Activated naive CD4-positive, alpha-beta T cell treated with anti-CD3 and anti-CD28 coated beads for 36 hours (primary cell): ENCODE results near the gene MLLT3. TPM values are rescaled to one million over a fixed set of nuclear protein-coding genes. Genes with fewer than 3 reads are reported as not detected.

Experiments used
- CTCF ChIA-PET: fragments of 350-600 bp; sonication (Branson Sonifier 250); formaldehyde crosslinking; loops from one replicate; lab custom pipeline; 2021; ENCODE audit warnings: antibody characterized with exemption; lab: Charles Lee
- DNase-seq: peaks from one replicate; pipeline ENCODE4 v3.0.0-alpha.2; 2020
- H3K27ac Mint-ChIP-seq: one replicate; pipeline ENCODE4 v1.8.0; 2021; ENCODE audit warnings: mild to moderate bottlenecking, mixed read lengths
- H3K27me3 Mint-ChIP-seq: one replicate; pipeline ENCODE4 v1.8.0; 2021; ENCODE audit warnings: low read depth, mixed read lengths
- H3K36me3 Mint-ChIP-seq: one replicate; pipeline ENCODE4 v1.8.0; 2021; ENCODE audit warnings: low read depth, mixed read lengths
- H3K4me1 Mint-ChIP-seq: one replicate; pipeline ENCODE4 v1.8.0; 2021; ENCODE audit warnings: low read depth, mixed read lengths
- H3K4me3 Mint-ChIP-seq: one replicate; pipeline ENCODE4 v1.8.0; 2021; ENCODE audit warnings: mild to moderate bottlenecking, moderate library complexity, mixed read lengths
- H3K9me3 Mint-ChIP-seq: one replicate; pipeline ENCODE4 v1.8.0; 2021; ENCODE audit warnings: mixed read lengths
- intact Hi-C: fragments of 100-400 bp; cut with micrococcal nuclease; formaldehyde crosslinking; loops from one replicate; pipeline ENCODE4 v1.15.1; 2023
- total RNA-seq, 2 experiments: library from RNA; stranded (reverse); gene quantifications; one replicate each; pipeline ENCODE4 v1.2.3, GENCODE V29; 2021

The MLLT3 gene
- total RNA-seq, 2 experiments from 2014 or later: 44.3 to 51.4 TPM

DNA sequence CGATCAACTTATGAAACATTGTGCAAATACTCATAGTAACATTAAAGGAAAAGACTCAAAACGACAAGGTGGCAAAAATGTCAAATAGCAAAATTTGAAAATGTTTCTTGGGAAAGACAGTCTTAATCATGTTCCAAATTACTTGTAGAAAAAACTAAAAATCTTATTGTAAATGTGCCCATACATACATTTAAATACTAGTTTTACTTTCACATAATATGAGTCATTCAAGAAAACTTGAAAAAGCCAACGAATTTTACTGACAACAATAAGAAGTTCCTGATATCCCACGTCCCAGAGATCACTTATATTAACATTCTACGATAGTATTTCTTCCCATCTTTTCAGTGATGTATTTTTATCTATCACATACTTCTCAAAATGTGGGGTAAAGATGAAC is 13.7 kb downstream of the MLLT3 start:
- Mint-ChIP-seq H3K4me3 (no peak overlapping the region), H3K36me3 (peaks cover 1% of the 10 kb centered on the region), H3K27ac (no peak overlapping the region), H3K9me3 (no peaks in the 10 kb centered on the region), H3K4me1 (peaks cover 71% of the 10 kb centered on the region), H3K27me3 (no peaks in the 10 kb centered on the region)
- intact Hi-C loops: no loop called here
- CTCF ChIA-PET: interaction anchor here (0.6 to 1.6 kb wide), 5 partner anchors 15 to 1485 kb away, joined by 3 to 4 read pairs (median 3); no protein-coding TSS in a partner anchor
- DNase-seq: no peak

DNA sequence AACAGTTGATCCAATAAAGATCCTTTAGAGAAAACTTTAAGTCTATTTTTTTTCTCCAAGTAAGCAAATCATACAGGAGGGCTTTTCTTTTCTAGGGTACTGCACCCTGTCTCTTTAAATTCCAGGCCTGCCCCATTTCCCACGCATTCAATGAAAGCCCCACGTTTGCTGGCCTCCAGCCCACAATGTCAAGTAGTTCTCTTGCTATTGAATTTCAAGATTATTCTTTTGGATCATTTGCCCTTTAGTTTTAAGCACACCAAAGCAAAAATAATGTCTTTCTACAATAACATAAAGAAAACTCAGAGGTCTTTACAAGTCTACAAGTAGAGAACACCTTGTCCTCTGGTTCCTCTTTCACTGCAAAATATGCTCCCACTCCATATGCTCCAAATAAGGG is 15.6 kb downstream of the MLLT3 start:
- H3K4me1 Mint-ChIP-seq: peaks cover 72% of the 10 kb centered on the region
- no peaks in the 10 kb centered on the region for H3K9me3 Mint-ChIP-seq
- DNase-seq: no peak
- peaks cover 1% of the 10 kb centered on the region for H3K36me3 Mint-ChIP-seq
- no peak overlapping the region for H3K27ac Mint-ChIP-seq
- no peak overlapping the region for H3K4me3 Mint-ChIP-seq
- intact Hi-C loops: no loop called here
- CTCF ChIA-PET: interaction anchor here (2.4 kb wide), 1 partner anchor 16 kb away, joined by 10 read pairs; the partner anchor contains the start of gene MLLT3
- H3K27me3 Mint-ChIP-seq: no peaks in the 10 kb centered on the region

DNA sequence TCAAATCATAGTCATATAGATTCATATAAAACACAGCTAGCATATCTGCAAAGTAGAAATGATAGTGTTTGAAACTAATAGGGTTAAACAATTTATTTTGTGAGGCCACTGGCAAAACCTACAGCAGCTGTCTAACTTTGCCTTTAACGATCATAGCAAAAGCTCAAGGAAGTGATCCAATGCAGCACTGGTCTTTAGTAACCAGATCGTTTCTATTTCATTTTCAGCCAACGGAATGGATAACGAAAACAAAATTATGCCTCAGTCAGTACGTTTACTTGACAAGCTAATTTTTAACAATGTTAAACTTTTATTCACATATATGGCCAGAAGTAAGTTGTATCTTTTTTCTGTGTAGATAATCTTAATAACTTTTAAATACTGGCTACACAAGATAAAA is 17.7 kb downstream of the MLLT3 start:
- Mint-ChIP-seq H3K27me3 (no peaks in the 10 kb centered on the region), H3K4me1 (peaks cover 72% of the 10 kb centered on the region), H3K4me3 (peak overlapping the region; percentile 53), H3K27ac (no peak overlapping the region), H3K36me3 (peaks cover 3% of the 10 kb centered on the region), H3K9me3 (no peaks in the 10 kb centered on the region)
- no peak for DNase-seq
- intact Hi-C loops: no loop called here
- CTCF ChIA-PET: interaction anchor here (0.6 to 2.4 kb wide), 7 partner anchors 11 to 95 kb away, joined by 3 to 10 read pairs (median 3); partner anchors contain the start of gene MLLT3

DNA sequence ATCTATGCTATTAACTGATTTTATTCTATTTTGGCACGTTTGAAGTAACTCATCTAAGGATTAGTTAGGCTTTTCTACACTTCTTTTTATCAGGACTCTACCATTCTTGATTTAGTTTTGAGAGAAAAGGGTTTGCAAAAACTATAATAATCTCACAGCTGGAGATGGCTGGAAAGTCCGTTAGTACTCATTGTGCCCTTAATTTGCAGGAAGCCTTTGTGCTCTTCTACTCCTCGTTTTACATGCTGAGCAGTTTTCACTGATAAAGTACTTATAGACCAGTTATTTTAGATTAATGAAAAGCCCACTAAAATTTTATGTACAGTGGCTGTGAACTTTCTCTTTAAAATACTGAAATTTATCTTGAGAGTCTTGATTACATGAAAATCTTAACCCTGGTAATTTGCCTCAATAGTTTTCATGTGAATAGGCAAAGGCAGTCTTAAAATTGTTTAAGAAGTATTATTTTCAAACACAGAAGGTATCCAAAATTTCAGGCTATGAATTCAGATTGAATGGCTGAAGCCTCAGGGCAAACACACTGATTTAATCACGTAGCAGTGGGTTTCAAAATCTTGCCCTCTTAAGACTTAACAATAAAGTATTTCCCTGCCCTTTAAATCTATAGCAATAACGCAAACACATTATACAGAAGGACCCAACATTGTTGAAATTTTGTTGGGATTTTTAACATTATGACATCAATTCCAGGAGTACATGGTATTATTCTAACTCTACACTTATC is 18.6 kb downstream of the MLLT3 start:
- H3K27me3 Mint-ChIP-seq: no peaks in the 10 kb centered on the region
- intact Hi-C loops: loop anchor here (2.0 kb wide), 1 partner anchor 41 kb away; no protein-coding TSS in a partner anchor
- no peak for DNase-seq
- no peak overlapping the region for H3K27ac Mint-ChIP-seq
- no peak overlapping the region for H3K4me3 Mint-ChIP-seq
- peaks cover 3% of the 10 kb centered on the region for H3K36me3 Mint-ChIP-seq
- CTCF ChIA-PET: interaction anchor here (1.1 kb wide), 1 partner anchor 50 kb away, joined by 3 read pairs; no protein-coding TSS in a partner anchor
- peaks cover 72% of the 10 kb centered on the region for H3K4me1 Mint-ChIP-seq
- H3K9me3 Mint-ChIP-seq: no peaks in the 10 kb centered on the region

DNA sequence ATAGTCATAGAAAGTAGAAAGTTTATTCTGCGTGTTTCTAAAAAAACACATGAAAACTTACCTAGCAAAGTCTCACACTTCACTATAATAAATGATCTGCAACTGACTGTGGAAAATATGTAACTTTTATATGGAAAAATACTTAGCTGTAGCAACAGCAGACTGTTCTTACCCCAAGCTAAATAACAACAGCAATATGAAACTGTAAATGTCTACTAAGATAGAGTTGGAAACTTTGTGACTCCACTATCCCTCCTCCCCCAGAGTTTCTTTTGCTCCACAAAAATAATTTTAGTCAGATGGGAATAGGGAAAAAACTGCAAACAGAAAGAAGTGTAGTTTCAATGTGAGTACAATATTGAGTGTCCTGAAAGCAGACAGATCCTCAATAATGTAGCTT is 21.0 kb downstream of the MLLT3 start:
- intact Hi-C loops: no loop called here
- Mint-ChIP-seq H3K4me1 (peaks cover 69% of the 10 kb centered on the region), H3K27ac (no peak overlapping the region), H3K27me3 (no peaks in the 10 kb centered on the region), H3K9me3 (no peaks in the 10 kb centered on the region), H3K4me3 (no peak overlapping the region), H3K36me3 (peaks cover 3% of the 10 kb centered on the region)
- no peak for DNase-seq
- CTCF ChIA-PET: no interaction called here

DNA sequence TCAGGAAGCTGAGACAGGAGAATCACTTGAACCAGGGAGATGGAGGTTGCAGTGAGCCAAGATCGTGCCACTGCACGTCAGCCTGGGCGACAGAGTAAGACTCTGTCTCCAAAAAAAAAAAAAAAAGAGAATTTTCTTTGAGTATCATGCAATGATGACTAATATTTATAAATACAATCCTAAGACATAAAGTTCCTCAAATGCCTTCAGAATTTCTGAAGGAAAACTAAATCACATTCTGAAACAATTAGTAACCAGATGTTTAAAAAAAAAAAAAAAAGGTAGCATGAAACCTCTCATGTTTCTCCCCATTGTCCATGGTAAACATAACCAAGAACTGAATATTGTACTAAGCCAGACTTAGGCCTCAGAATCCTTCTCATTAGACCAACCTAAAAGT is 23.1 kb downstream of the MLLT3 start:
- Mint-ChIP-seq H3K4me1 (peaks cover 72% of the 10 kb centered on the region), H3K27ac (no peak overlapping the region), H3K36me3 (peaks cover 3% of the 10 kb centered on the region), H3K4me3 (no peak overlapping the region), H3K27me3 (no peaks in the 10 kb centered on the region), H3K9me3 (no peaks in the 10 kb centered on the region)
- intact Hi-C loops: no loop called here
- CTCF ChIA-PET: no interaction called here
- no peak for DNase-seq

DNA sequence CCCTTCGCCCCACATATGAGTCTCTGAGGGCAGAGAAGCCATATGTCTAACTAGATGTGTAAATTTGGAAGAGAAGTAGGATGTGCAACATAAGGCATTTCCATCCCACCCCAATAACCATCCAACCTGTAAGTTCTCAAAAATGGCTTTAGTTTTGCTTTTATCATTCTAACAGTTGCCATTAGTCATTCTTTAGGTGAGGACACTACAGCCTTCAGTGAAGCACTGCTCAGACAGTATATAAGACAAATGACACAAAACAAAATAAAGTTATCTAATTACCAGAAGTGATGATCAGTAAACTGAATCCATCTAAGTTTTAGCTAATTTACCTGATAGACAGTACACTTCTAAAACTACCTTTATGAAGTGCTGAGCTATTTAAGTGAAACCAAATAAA is 23.9 kb downstream of the MLLT3 start:
- Mint-ChIP-seq H3K27me3 (no peaks in the 10 kb centered on the region), H3K4me3 (no peak overlapping the region), H3K36me3 (peaks cover 3% of the 10 kb centered on the region), H3K4me1 (peaks cover 71% of the 10 kb centered on the region), H3K9me3 (no peaks in the 10 kb centered on the region), H3K27ac (no peak overlapping the region)
- DNase-seq: no peak
- intact Hi-C loops: no loop called here
- CTCF ChIA-PET: no interaction called here

DNA sequence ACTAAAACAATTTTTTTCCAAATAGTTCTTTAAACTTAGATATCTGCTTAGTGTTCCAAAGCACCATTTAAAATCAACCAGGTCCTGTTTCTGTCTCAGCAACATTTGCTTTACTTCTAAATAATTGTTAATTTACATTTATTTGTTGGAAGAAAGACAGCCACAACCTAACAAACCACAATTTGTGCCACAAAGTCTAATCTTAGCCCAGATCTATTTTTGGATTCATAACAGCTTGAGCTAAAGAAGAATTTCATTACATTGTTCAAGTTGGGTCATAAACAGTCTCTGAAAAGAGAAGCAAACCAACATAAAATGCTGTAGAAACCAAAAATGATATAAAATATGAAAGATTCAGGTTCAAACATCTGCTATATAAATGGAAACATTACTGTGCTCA is 24.4 kb downstream of the MLLT3 start:
- Mint-ChIP-seq H3K27me3 (no peaks in the 10 kb centered on the region), H3K36me3 (peaks cover 3% of the 10 kb centered on the region), H3K4me1 (peaks cover 69% of the 10 kb centered on the region), H3K4me3 (no peak overlapping the region), H3K9me3 (no peaks in the 10 kb centered on the region), H3K27ac (no peak overlapping the region)
- intact Hi-C loops: no loop called here
- CTCF ChIA-PET: interaction anchor here (0.6 kb wide), 2 partner anchors 29 to 66 kb away, joined by 3 read pairs; no protein-coding TSS in a partner anchor
- DNase-seq: no peak

DNA sequence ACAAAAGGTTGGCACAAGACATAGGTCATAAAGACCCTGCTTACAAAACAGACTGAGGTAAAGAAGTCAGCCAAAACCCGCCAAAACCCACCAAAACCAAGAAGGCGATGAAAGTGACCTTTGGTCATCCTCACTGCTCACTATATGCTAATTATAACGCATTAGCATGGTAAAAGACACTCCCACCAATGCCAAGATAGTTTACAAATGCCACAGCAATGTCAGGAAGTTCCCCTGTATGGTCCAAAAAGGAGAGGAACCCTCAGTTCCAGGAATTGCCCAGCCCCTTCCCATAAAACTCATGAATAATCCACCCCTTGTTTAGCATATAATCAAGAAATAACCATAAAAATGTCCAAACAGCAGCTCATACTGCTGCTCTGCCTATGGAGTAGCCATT is 27.7 kb downstream of the MLLT3 start:
- Mint-ChIP-seq H3K9me3 (peaks cover 1% of the 10 kb centered on the region), H3K27me3 (no peaks in the 10 kb centered on the region)

DNA sequence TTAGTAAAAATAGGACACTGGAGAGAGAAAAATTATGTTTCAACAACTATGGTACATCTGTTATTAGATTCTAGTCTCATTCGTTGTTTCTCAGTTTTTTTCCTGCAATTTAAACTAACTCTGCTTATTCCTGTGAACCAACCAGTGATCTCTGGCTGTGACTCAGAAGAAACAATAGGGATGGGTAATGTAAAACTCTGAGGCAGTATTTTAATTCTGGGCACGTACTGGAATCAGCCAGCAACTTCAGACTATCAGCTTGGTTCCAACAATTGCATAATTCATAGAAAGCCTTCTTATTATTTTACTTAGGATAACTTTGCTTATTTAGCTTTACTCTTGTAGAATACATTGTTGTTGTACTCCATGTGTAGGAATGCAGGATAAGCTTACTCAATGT is 28.8 kb downstream of the MLLT3 start:
- H3K4me1 Mint-ChIP-seq: peaks cover 47% of the 10 kb centered on the region
- no peak for DNase-seq
- peaks cover 9% of the 10 kb centered on the region for H3K36me3 Mint-ChIP-seq
- no peak overlapping the region for H3K27ac Mint-ChIP-seq
- intact Hi-C loops: no loop called here
- no peaks in the 10 kb centered on the region for H3K27me3 Mint-ChIP-seq
- H3K4me3 Mint-ChIP-seq: no peak overlapping the region
- H3K9me3 Mint-ChIP-seq: peaks cover 1% of the 10 kb centered on the region
- CTCF ChIA-PET: interaction anchor here (0.6 kb wide), 1 partner anchor 31 kb away, joined by 3 read pairs; no protein-coding TSS in a partner anchor

More for the DNA sequence above, 27.7 kb downstream of the MLLT3 start:
- CTCF ChIA-PET: no interaction called here
- Mint-ChIP-seq H3K27ac (no peak overlapping the region), H3K4me3 (no peak overlapping the region), H3K36me3 (peaks cover 9% of the 10 kb centered on the region), H3K4me1 (peaks cover 55% of the 10 kb centered on the region)
- intact Hi-C loops: no loop called here
- no peak for DNase-seq

DNA sequence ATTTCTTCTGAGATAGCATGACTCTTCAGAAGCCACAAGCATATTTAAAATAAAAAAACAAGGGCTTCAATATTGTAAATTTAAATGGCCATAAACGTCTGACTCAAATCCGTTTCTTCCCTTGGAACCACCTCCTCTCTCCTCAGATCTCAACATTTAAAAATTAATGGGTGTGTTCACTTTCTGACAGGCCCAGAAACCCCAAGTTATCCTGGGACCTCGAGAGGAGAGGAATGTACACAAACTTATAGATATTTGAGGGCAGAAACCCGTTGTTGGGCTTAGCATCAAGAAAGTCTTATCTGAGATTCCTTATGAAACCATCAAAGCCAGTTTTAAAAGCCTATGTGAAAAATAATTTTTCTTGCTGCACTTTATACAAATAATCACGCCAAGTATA is 29.2 kb downstream of the MLLT3 start:
- Mint-ChIP-seq H3K36me3 (peaks cover 9% of the 10 kb centered on the region), H3K27me3 (no peaks in the 10 kb centered on the region), H3K4me1 (peaks cover 43% of the 10 kb centered on the region), H3K4me3 (no peak overlapping the region), H3K9me3 (peaks cover 1% of the 10 kb centered on the region), H3K27ac (no peak overlapping the region)
- CTCF ChIA-PET: no interaction called here
- intact Hi-C loops: no loop called here
- DNase-seq: no peak

DNA sequence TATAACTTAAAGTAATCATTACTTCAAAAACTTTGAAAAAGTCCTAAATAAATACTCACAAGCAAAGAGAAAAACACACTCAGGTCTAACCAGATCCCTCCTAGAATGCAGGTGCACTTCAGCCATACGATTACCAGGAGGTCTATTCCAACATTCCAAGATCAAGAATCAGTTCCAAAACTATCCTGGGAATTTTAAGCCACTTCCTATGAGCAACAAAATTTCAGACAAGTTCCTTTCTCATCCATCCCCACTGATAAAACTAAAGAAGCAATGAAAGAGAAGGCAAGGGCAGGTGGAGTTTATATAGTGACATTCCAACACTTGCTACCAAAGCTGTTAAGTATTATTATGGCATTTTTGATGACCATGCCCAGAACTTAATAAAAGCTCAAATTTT is 29.6 kb downstream of the MLLT3 start:
- intact Hi-C loops: no loop called here
- Mint-ChIP-seq H3K4me1 (peaks cover 39% of the 10 kb centered on the region), H3K9me3 (peaks cover 1% of the 10 kb centered on the region), H3K27me3 (no peaks in the 10 kb centered on the region), H3K36me3 (peaks cover 9% of the 10 kb centered on the region), H3K27ac (no peak overlapping the region), H3K4me3 (no peak overlapping the region)
- CTCF ChIA-PET: no interaction called here
- DNase-seq: no peak

DNA sequence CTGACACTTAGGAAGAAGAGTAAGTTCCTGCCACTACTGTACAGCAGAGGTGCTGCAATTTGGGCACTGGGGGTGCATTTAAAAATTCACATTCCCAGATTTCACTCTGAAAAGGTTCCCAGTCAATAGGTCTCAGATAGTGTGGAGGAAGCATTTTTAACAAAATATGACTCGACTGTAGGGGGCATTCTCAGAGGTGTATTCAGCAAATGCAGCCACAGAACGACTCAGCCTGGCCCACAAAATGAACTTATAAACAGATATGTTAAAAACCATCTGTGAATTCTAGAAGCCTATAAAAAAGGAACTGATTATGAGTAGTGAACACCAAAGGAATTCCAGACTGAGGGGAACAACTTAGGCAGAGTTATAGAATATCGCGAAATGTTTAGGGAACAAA is 31.1 kb downstream of the MLLT3 start:
- peaks cover 40% of the 10 kb centered on the region for H3K4me1 Mint-ChIP-seq
- peaks cover 9% of the 10 kb centered on the region for H3K36me3 Mint-ChIP-seq
- DNase-seq: no peak
- intact Hi-C loops: no loop called here
- H3K9me3 Mint-ChIP-seq: peaks cover 1% of the 10 kb centered on the region
- no peaks in the 10 kb centered on the region for H3K27me3 Mint-ChIP-seq
- no peak overlapping the region for H3K27ac Mint-ChIP-seq
- CTCF ChIA-PET: no interaction called here
- H3K4me3 Mint-ChIP-seq: no peak overlapping the region
